Measurements from ENCODE around the gene ST7. TPM values are rescaled to one million over a fixed set of nuclear protein-coding genes. Genes with fewer than 3 reads are reported as not detected.

The ST7 gene
- total RNA-seq, 1 donor from 2014 or later = 22.2 TPM

Other genes starting within 250 kb of the ST7 start
- 83.7 TPM for gene CAPZA2, start 90.9 kb upstream of the ST7 start, total RNA-seq

Data from left lobe of liver (tissue), 1 donor.